Astrocyte (in vitro differentiated cells and primary cell): ENCODE measurements around the gene IMPDH1.

Experiments used
- EZH2 ChIP-seq: IDR thresholded peaks from 2 replicates; pipeline ENCODE4 v1.6.1; 2012; ENCODE audit warnings: mild to moderate bottlenecking, low read length, inconsistent platforms; ENCODE audit not compliant: insufficient read depth
- TF ChIP-seq, protein P1 (sequence below): IDR thresholded peaks from 2 replicates; pipeline ENCODE4 v1.5.1; 2011; ENCODE audit warnings: low read depth, mild to moderate bottlenecking, inconsistent platforms, low read length, moderate library complexity; ENCODE audit not compliant: insufficient read depth

DNA sequence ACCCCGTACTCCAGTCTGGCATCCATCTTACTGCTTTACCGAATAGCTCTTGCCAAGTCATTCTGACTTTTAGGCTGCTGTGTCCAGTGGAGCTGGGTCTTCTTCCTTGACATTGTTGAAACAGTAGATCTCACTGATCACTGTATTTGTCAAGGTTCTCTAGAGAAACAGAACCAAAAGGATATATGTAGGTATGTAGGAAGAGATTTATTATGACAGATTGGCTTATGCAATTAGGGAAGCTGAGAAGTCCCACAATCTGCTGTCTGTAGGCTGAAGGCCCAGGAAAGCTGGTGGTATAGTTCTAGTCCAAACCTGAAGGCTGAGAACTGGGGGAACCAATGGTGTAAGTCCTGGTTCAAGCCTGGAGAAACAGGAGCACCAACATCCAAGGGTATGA, 36.2 kb downstream of the IMPDH1 start:
- TF ChIP-seq, protein P1, sequence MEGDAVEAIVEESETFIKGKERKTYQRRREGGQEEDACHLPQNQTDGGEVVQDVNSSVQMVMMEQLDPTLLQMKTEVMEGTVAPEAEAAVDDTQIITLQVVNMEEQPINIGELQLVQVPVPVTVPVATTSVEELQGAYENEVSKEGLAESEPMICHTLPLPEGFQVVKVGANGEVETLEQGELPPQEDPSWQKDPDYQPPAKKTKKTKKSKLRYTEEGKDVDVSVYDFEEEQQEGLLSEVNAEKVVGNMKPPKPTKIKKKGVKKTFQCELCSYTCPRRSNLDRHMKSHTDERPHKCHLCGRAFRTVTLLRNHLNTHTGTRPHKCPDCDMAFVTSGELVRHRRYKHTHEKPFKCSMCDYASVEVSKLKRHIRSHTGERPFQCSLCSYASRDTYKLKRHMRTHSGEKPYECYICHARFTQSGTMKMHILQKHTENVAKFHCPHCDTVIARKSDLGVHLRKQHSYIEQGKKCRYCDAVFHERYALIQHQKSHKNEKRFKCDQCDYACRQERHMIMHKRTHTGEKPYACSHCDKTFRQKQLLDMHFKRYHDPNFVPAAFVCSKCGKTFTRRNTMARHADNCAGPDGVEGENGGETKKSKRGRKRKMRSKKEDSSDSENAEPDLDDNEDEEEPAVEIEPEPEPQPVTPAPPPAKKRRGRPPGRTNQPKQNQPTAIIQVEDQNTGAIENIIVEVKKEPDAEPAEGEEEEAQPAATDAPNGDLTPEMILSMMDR, result no peak
- no peak for TF ChIP-seq EZH2
